Lung (tissue), 12 donors: Measurements from ENCODE around the gene TNNI2. TPM values are rescaled to one million over a fixed set of nuclear protein-coding genes. Genes with fewer than 3 reads are reported as not detected.

Experiments
- ATAC-seq: fragments of 200-7000 bp; cut with Tn5 transposase; one replicate; pipeline ENCODE4 v1.9.1; 2020; ENCODE audit warnings: moderate number of reproducible peaks; ENCODE audit not compliant: insufficient read depth, low FRiP score
- DNase-seq, 3 donors: peaks; one replicate each; pipeline ENCODE4 v3.0.0-alpha.2; 2013 to 2017
- H3K27ac ChIP-seq, 2 donors: one replicate each; pipeline ENCODE4 v1.5.1; 2013; ENCODE audit warnings: mild to moderate bottlenecking in 2 of 2, moderate library complexity in 2 of 2, control low read depth in 1 of 2, inconsistent platforms in 1 of 2, low read depth in 1 of 2, low read length in 1 of 2
- H3K27me3 ChIP-seq, 3 donors: one replicate each; pipeline ENCODE4 v1.5.1; 2013; ENCODE audit warnings: low read length in 2 of 3; ENCODE audit not compliant: control insufficient read depth in 3 of 3, insufficient read depth in 3 of 3
- H3K36me3 ChIP-seq, 4 donors: one replicate each; pipeline ENCODE4 v1.5.1; 2013; ENCODE audit warnings: low read length in 4 of 4, mild to moderate bottlenecking in 1 of 4, moderate library complexity in 1 of 4; ENCODE audit not compliant: control insufficient read depth in 4 of 4, insufficient read depth in 4 of 4
- H3K4me1 ChIP-seq, 5 donors: one replicate each; pipeline ENCODE4 v1.5.1; 2013; ENCODE audit warnings: low read length in 5 of 5, mild to moderate bottlenecking in 2 of 5, moderate library complexity in 1 of 5; ENCODE audit not compliant: control insufficient read depth in 5 of 5, insufficient read depth in 5 of 5
- H3K4me3 ChIP-seq: one replicate; pipeline ENCODE4 v1.5.1; 2013; ENCODE audit warnings: mild to moderate bottlenecking, control low read depth, moderate library complexity
- H3K9ac ChIP-seq, 2 donors: one replicate each; pipeline ENCODE4 v1.5.1; 2013; ENCODE audit warnings: low read length in 2 of 2, control low read depth in 1 of 2; ENCODE audit not compliant: insufficient read depth in 1 of 2
- H3K9me3 ChIP-seq, 4 donors: one replicate each; pipeline ENCODE4 v1.5.1; 2013; ENCODE audit warnings: low read length in 3 of 4, mild to moderate bottlenecking in 1 of 4, moderate library complexity in 1 of 4; ENCODE audit not compliant: control insufficient read depth in 4 of 4, insufficient read depth in 3 of 4
- WGBS, 2 donors: extraction: QIAGEN DNeasy Blood & Tissue Kit; methylation state at CpG; one replicate each; pipeline ENCODE4 v1.1.7; 2013; 5-methylcytosine and 5-hydroxymethylcytosine counted together
- polyA plus RNA-seq, 2 donors: library from polyadenylated mRNA; stranded (reverse); fragments of 200-250 nt; gene quantifications; one replicate each; pipeline ENCODE4 v1.2.1, GENCODE V29; 2013
- total RNA-seq, 2 donors: library from RNA; depleted of rRNA in 1 of 2; stranded (reverse); fragments of >200 nt in 1 of 2; gene quantifications; one replicate each; pipeline ENCODE4 v1.2.1, GENCODE V29; 2014 to 2021
- TF ChIP-seq, protein P1 (sequence below): IDR thresholded peaks from 2 replicates; pipeline ENCODE4 v1.5.1; 2012; ENCODE audit warnings: mild to moderate bottlenecking; ENCODE audit errors: control extremely low read depth, extremely low read depth
- donor health status: control.
- donor health status: control.
- donor health status: Bipolar disorder and iron deficiency.
- donor health status: healthy.
- donor health status: DM: yes; HTN: yes; CAD: no.

The TNNI2 gene
- total and polyA plus RNA-seq, 4 donors = 3.1 to 35.8 (median 12.2) TPM

DNA sequence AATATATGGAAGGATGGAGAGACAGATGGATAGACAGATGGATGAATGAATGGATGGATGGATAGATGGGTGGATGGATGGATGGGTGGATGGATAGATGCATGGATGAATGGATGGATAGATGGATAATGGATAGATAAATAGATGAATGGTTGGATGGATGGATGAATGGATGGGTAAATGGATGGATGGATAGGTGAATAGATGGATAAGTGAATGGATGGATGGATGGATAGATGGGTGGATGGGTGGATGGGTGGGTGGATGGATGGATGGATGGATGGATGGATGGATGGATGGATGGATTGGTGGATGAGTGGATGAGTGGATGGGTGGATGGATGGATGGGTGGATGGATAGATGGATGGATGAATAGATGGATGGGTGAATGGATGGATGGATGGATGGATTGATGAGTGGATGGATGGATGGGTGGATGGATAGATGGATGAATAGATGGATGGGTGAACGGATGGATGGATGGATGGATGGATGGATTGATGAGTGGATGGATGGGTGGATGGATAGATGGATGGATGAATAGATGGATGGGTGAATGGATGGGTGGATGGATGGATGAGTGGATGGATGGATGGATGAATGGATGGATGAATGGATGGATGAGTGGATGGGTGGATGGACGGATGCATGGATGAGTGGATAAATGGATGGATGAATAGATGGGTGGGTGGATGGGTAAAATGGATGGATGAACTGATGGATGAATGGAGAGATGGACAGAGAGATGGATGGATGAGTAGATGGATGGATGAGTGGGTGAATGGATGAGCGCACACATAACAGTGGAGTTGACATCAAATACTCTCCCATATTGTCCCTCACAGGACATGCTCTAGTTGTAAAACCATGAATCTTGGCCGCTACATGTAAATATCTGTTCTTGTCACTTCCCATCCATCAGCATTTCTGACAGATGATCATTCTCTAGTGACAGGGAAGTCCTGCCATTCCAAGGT lies 22.9 kb downstream of the TNNI2 start:
- no peak overlapping the region for H3K4me3 ChIP-seq
- no peak overlapping the region for H3K27ac ChIP-seq
- H3K9ac ChIP-seq = no peak overlapping the region
- ATAC-seq (no peak), DNase-seq (no peak)
- H3K27me3 ChIP-seq = peaks cover 0 to 6% (median 0%) of the 10 kb centered on the region in 3 donors
- TF ChIP-seq, protein P1, sequence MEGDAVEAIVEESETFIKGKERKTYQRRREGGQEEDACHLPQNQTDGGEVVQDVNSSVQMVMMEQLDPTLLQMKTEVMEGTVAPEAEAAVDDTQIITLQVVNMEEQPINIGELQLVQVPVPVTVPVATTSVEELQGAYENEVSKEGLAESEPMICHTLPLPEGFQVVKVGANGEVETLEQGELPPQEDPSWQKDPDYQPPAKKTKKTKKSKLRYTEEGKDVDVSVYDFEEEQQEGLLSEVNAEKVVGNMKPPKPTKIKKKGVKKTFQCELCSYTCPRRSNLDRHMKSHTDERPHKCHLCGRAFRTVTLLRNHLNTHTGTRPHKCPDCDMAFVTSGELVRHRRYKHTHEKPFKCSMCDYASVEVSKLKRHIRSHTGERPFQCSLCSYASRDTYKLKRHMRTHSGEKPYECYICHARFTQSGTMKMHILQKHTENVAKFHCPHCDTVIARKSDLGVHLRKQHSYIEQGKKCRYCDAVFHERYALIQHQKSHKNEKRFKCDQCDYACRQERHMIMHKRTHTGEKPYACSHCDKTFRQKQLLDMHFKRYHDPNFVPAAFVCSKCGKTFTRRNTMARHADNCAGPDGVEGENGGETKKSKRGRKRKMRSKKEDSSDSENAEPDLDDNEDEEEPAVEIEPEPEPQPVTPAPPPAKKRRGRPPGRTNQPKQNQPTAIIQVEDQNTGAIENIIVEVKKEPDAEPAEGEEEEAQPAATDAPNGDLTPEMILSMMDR = no peak
- H3K9me3 ChIP-seq = no peaks in the 10 kb centered on the region
- peaks cover 0 to 21% (median 11%) of the 10 kb centered on the region in 5 donors for H3K4me1 ChIP-seq
- whole genome bisulfite sequencing, 2 donors = 85 to 93% methylated on average over 4 of the region's 4 CpGs
- H3K36me3 ChIP-seq = peaks cover 0 to 1% (median 0%) of the 10 kb centered on the region in 4 donors

DNA sequence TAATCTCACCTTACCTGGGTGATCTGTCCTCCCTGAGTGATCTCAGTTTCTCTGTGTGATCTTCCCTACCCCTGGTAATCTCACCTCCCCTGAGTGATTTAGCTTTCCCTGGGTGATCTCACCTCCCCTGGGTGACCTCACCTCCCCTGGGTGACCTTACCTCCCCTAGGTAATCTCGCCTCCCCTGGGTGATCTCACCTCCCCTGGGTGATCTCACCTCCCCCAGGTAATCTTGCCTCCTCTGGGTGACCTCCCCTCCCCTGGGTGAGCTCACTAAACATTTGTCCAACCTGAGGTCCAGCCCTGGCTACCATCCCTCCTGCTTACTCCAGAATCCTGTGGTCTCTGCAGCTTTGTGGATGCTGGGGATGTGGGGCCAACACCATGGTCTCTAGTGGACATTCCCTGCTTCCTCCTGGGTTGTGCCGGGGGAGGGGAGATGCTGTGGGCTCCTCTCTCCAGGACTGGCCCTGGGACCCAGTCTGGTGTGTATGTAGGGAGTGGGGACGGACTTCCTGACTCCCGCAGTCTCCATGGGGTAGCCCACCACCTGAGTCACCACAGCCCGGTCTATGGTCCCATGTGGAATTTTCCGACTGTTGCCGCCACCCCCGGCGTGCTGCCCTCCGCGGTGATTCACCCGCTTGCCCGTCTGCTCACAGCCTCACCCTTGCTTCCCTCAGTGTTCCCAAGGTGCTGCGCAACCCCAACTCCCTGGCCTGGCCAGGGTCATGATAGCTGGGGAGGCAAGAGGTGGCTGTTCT lies 24.0 kb downstream of the TNNI2 start:
- H3K4me3 ChIP-seq = no peak overlapping the region
- H3K9ac ChIP-seq = no peak overlapping the region
- 86 to 93% methylated on average over 14 of the region's 14 CpGs for WGBS, 2 donors
- no peaks in the 10 kb centered on the region for H3K9me3 ChIP-seq
- H3K4me1 ChIP-seq = peaks cover 0 to 21% (median 11%) of the 10 kb centered on the region in 5 donors
- ATAC-seq (peak; percentile 2), DNase-seq (no peak)
- TF ChIP-seq, protein P1 = no peak
- no peaks in the 10 kb centered on the region for H3K36me3 ChIP-seq
- H3K27ac ChIP-seq = no peak overlapping the region
- H3K27me3 ChIP-seq = peaks cover 0 to 6% (median 0%) of the 10 kb centered on the region in 3 donors

DNA sequence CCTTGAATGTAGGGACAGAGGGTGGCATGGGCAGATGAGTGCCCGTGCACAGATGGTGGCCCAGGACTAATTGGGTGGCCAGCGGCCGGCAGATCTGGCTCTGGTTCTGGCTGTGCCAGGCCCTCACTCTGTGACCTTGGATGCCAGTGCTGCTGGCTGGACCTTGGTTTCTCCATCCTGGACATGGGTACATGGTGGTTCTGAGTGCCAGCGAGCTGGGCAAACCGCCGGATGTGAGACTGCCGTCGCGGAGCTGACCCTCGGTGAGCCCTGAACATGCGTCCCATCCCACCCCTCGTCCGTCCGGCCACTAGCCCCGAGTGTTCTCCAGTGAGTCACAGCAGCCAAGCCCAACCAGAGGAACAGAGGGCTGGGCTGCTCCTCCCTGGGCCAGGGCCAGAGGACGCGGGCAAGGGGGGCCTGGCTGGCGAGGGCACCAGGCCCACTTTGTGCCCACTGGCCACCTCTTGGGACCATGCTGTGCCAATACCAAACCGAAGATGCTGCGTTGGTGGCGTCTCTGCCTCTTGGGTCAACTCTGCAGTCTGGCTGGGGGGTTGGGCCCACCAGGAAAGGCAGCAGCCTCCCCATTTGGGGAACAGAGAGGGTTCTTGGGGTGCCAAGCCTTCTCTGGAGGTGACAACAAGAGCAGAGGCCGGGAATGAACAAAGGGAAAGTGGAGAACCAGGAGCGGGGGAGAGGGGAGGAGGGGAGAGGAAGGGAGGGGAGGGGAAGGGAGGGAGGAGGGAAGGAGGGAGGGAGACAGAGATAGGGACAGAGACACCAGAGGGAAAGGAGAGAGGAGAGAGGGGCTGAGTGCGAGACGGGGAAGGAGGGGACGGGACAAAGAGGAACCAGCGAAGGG lies 24.8 kb downstream of the TNNI2 start:
- no peak overlapping the region for H3K9ac ChIP-seq
- DNase-seq = peak; percentile 82 to 90 (median 84)
- 27 to 50% methylated on average over 27 of the region's 27 CpGs for whole genome bisulfite sequencing, 2 donors

More for the DNA sequence above, 24.8 kb downstream of the TNNI2 start:
- peaks cover 0 to 21% (median 11%) of the 10 kb centered on the region in 5 donors for H3K4me1 ChIP-seq
- H3K27me3 ChIP-seq = peaks cover 0 to 6% (median 0%) of the 10 kb centered on the region in 3 donors
- H3K4me3 ChIP-seq = no peak overlapping the region
- peak overlapping the region; percentile 26 to 51 for H3K27ac ChIP-seq
- H3K36me3 ChIP-seq = no peaks in the 10 kb centered on the region
- H3K9me3 ChIP-seq = no peaks in the 10 kb centered on the region
- TF ChIP-seq, protein P1 = no peak
- ATAC-seq = peak; percentile 91
